GM12872 (cell line): ENCODE data around the gene GDA.

Experiments used
- CTCF ChIP-seq: IDR thresholded peaks from 3 replicates; pipeline ENCODE4 v1.5.1; 2011; ENCODE audit warnings: low read depth, mild to moderate bottlenecking, low read length, moderate library complexity; ENCODE audit not compliant: insufficient read depth

Gene GDA

GRCh38 chr9:72299017-72299603 is 149.9 kb downstream of the GDA start:
- no peak for TF ChIP-seq CTCF

- no peak for TF ChIP-seq CTCF
These were observed 151.6 kb downstream of the GDA start for GRCh38 chr9:72300873-72301272.
